PC-9 (cell line): Measurements from ENCODE around the gene CTIF. TPM values are rescaled to one million over a fixed set of nuclear protein-coding genes. Genes with fewer than 3 reads are reported as not detected.

Experiments
- BruUV-seq: library from RNA; stranded (reverse); fragments of 400-500 nt; replicated peaks from 2 replicates; lab custom pipeline; 2021; lab: Mats Ljungman, UMichigan
- CTCF ChIA-PET: fragments of 300-600 bp; sonication (Branson Sonifier 250); formaldehyde crosslinking; loops from one replicate; lab custom pipeline; 2022; ENCODE audit warnings: antibody characterized with exemption; lab: Charles Lee
- POLR2A ChIA-PET: fragments of 300-600 bp; sonication (Branson Sonifier 250); formaldehyde crosslinking; loops from one replicate; lab custom pipeline; 2022; ENCODE audit warnings: antibody characterized with exemption; ENCODE audit not compliant: unreplicated experiment; lab: Charles Lee
- DNase-seq, 2 experiments: peaks; one replicate each; pipeline versions ENCODE4 v3.0.0 to v3.0.0-alpha.2; 2015 to 2022; ENCODE audit warnings: mixed read lengths in 1 of 2
- H2AFZ ChIP-seq: fragments of 200-600 bp; sonication (generic); 2 replicates; pipeline ENCODE4 v1.8.1; 2017; ENCODE audit warnings: antibody characterized with exemption
- H3F3A ChIP-seq: fragments of 200-600 bp; sonication (generic); 2 replicates; pipeline ENCODE4 v1.8.1; 2017; ENCODE audit warnings: antibody characterized with exemption, mild to moderate bottlenecking, low read depth; ENCODE audit not compliant: insufficient read depth
- H3K27ac ChIP-seq: fragments of 200-600 bp; sonication (generic); 2 replicates; pipeline ENCODE4 v1.6.1; 2016; ENCODE audit warnings: mixed run types
- H3K27me3 ChIP-seq: fragments of 200-600 bp; sonication (generic); 2 replicates; pipeline ENCODE4 v1.6.1; 2016; ENCODE audit warnings: low read depth, mixed run types; ENCODE audit not compliant: insufficient read depth
- H3K36me3 ChIP-seq: fragments of 200-600 bp; sonication (generic); 2 replicates; pipeline ENCODE4 v1.6.1; 2016; ENCODE audit warnings: low read depth, mixed run types
- H3K4me1 ChIP-seq: fragments of 200-600 bp; sonication (generic); replicated peaks from 2 replicates; pipeline ENCODE4 v1.6.1; 2016; ENCODE audit warnings: mixed run types; ENCODE audit not compliant: insufficient read depth
- H3K4me2 ChIP-seq: fragments of 200-600 bp; sonication (generic); 2 replicates; pipeline ENCODE4 v1.6.1; 2017; ENCODE audit warnings: mixed run types
- H3K4me3 ChIP-seq: fragments of 200-600 bp; sonication (generic); 2 replicates; pipeline ENCODE4 v1.6.1; 2016; ENCODE audit warnings: mixed run types
- H3K79me2 ChIP-seq: fragments of 200-600 bp; sonication (generic); 2 replicates; pipeline ENCODE4 v1.6.1; 2017; ENCODE audit warnings: low read depth, mixed run types
- H3K9me2 ChIP-seq: fragments of 200-600 bp; sonication (generic); 2 replicates; pipeline ENCODE4 v1.8.1; 2017; ENCODE audit warnings: mild to moderate bottlenecking; ENCODE audit not compliant: insufficient read depth
- H3K9me3 ChIP-seq: fragments of 200-600 bp; sonication (generic); 2 replicates; pipeline ENCODE4 v1.8.1; 2016; ENCODE audit warnings: low read depth; ENCODE audit not compliant: insufficient read depth
- H4K20me1 ChIP-seq: fragments of 200-600 bp; sonication (generic); 2 replicates; pipeline ENCODE4 v1.8.1; 2017; ENCODE audit not compliant: insufficient read depth
- CTCF ChIP-seq: fragments of 200-600 bp; sonication (generic); conservative IDR thresholded peaks from 2 replicates; pipeline ENCODE4 v1.6.1; 2017; ENCODE audit warnings: mixed run types, antibody characterized with exemption, mild to moderate bottlenecking, moderate library complexity
- EZH2 ChIP-seq: fragments of 200-600 bp; sonication (generic); IDR thresholded peaks from 2 replicates; pipeline ENCODE4 v1.8.0; 2017; ENCODE audit warnings: antibody characterized with exemption, low read depth
- intact Hi-C: fragments of 100-400 bp; cut with micrococcal nuclease; formaldehyde crosslinking; loops from one replicate; pipeline ENCODE4 v1.10.0; 2022; ENCODE audit not compliant: unreplicated experiment
- total RNA-seq: library from RNA; stranded (reverse); gene quantifications from 2 replicates; pipeline ENCODE4 v1.2.3, GENCODE V29; 2021

Gene CTIF
- total RNA-seq, 1 experiment from 2014 or later: 26.2 TPM

GRCh38 chr18:48749768-48750167 lies 210.9 kb downstream of the CTIF start:
- Histone ChIP-seq H3K4me3 (no peak overlapping the region), H4K20me1 (no peaks in the 10 kb centered on the region), H3K27ac (no peak overlapping the region), H3K79me2 (no peaks in the 10 kb centered on the region), H3K9me2 (no peaks in the 10 kb centered on the region), H3K36me3 (no peaks in the 10 kb centered on the region), H3K4me1 (peaks cover 8% of the 10 kb centered on the region; the same call in 1 of the 2 replicates), H3K4me2 (no peak overlapping the region), H3F3A (no peaks in the 10 kb centered on the region), H3K9me3 (no peaks in the 10 kb centered on the region), H2AFZ (no peak overlapping the region), H3K27me3 (no peaks in the 10 kb centered on the region)
- CTCF ChIA-PET: no interaction called here
- TF ChIP-seq EZH2 (no peak), CTCF (no peak)
- no peak for DNase-seq
- no TSS peak for BruUV-seq
- POLR2A ChIA-PET: no interaction called here
- intact Hi-C loops: no loop called here

DNA sequence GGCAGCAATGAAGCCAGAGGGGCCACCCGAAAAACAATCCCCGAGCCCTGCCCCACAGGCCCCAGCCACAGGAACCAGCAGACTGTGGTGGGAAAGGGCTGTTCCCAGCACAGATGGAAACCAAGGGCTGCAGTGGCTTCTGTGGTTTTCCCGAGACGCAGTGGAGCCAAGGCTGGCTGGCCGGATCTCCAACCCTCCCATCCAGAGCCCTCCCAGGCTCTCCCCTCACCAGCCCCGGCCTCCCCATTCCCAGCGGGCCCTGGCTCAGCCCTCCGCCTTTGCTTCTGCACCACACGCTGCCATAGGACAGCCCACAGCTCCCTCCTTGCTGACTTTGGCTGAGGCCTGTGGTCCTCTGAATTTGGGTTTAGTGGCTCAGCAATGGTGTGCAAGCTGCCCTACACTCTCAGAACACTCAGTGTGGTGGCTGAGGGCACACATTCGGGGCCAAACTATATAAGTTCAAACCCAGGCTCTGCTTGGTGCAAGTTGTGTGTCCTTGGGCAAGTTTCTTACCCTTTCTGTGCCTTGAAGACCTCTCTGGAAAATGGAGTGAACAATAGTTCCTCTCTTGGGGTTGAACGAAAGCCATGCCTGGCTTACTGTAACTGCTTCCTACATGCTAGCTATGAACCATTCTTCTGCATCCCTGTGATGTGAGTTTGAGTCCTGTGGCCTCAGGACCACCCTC lies 211.8 kb downstream of the CTIF start:
- H3K4me1 ChIP-seq: no peaks in the 10 kb centered on the region
- no peak overlapping the region for H2AFZ ChIP-seq
- no peak overlapping the region for H3K4me3 ChIP-seq
- ChIA-PET POLR2A (no interaction called here), CTCF (no interaction called here)
- no peak for DNase-seq
- TF ChIP-seq CTCF: no peak
- TF ChIP-seq EZH2: no peak
- H3K4me2 ChIP-seq: no peak overlapping the region
- intact Hi-C loops: no loop called here
- H4K20me1 ChIP-seq: no peaks in the 10 kb centered on the region
- no peaks in the 10 kb centered on the region for H3K27me3 ChIP-seq
- no peak overlapping the region for H3K27ac ChIP-seq
- H3K79me2 ChIP-seq: no peaks in the 10 kb centered on the region
- no TSS peak for BruUV-seq
- H3K9me2 ChIP-seq: no peaks in the 10 kb centered on the region
- H3K9me3 ChIP-seq: no peaks in the 10 kb centered on the region
- no peaks in the 10 kb centered on the region for H3K36me3 ChIP-seq
- H3F3A ChIP-seq: no peaks in the 10 kb centered on the region

DNA sequence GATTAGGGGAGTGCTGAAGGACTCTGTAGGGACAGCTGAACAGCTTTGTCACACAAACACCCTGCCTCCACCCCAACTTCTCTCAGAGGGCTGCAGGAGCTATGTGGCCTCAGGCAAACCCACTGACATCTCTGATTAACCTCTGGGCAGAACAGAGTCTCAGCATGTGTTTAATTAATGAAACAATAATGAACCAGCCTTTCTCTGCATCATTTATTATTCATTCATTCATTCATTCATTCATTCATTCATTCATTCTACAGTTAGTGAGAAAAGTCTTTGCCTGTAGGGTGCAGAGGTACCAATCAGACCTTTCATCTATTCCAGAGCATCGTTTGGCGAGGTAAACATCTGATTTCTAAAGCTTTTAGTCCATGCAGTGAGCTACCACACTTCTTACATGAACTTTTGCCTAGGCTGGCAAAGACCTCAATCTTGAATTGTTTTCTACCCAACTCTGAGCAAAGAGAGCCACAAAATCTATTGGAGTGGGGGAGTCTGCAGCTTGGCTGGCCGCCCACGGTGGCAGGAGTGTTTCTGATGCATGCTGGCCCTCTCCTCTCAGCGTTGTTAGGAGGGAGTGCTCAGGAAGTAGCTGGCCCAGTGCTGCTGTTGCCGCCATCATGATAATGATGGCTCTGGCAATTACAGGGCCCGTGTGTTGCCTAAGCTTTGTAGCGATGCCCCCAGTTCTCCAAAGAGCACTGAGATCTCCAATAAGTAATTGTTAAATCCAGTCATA lies 213.1 kb downstream of the CTIF start:
- Histone ChIP-seq H3K4me1 (no peaks in the 10 kb centered on the region), H3K4me2 (no peak overlapping the region), H3K27ac (no peak overlapping the region), H3F3A (no peaks in the 10 kb centered on the region), H3K9me3 (no peaks in the 10 kb centered on the region), H3K4me3 (no peak overlapping the region), H3K36me3 (no peaks in the 10 kb centered on the region), H3K79me2 (no peaks in the 10 kb centered on the region), H3K9me2 (no peaks in the 10 kb centered on the region), H4K20me1 (no peaks in the 10 kb centered on the region), H3K27me3 (no peaks in the 10 kb centered on the region), H2AFZ (no peak overlapping the region)
- POLR2A ChIA-PET: no interaction called here
- no peak for TF ChIP-seq EZH2
- TF ChIP-seq CTCF: no peak
- BruUV-seq: no TSS peak
- CTCF ChIA-PET: no interaction called here
- no peak for DNase-seq
- intact Hi-C loops: no loop called here
